Pancreas (tissue), 10 donors: ENCODE measurements around the gene CHID1. TPM values are rescaled to one million over a fixed set of nuclear protein-coding genes. Genes with fewer than 3 reads are reported as not detected.

Experiments
- ATAC-seq, 4 donors: fragments of 200-7000 bp; cut with Tn5 transposase; one replicate each; pipeline versions ENCODE4 v1.8.0 to v1.9.1; 2020; ENCODE audit warnings: mild to moderate bottlenecking in 4 of 4, moderate library complexity in 4 of 4
- DNase-seq, 6 donors: peaks; one replicate each; pipeline ENCODE4 v3.0.0-alpha.2; 2020
- FAIRE-seq: peaks from 2 replicates; lab custom pipeline; 2012; peaks lifted over from hg19 to GRCh38; lab: Jason Lieb, UNC
- H3K27ac ChIP-seq, 4 donors: fragments of 200-600 bp; sonication (generic); 1 replicate in 3 of 4; 2 replicates in 1 of 4; pipeline versions ENCODE4 v1.5.0 to v1.8.0; 2020
- H3K27me3 ChIP-seq, 4 donors: fragments of 200-600 bp; one replicate each; pipeline ENCODE4 v1.8.0; 2021
- H3K36me3 ChIP-seq, 3 donors: fragments of 200-600 bp; sonication (generic) in 1 of 3; one replicate each; pipeline versions ENCODE4 v1.5.0 to v1.8.0; 2020 to 2021
- H3K4me1 ChIP-seq, 3 donors: fragments of 200-600 bp; one replicate each; pipeline ENCODE4 v1.8.0; 2021
- H3K4me3 ChIP-seq, 4 donors: fragments of 200-600 bp; sonication (generic) in 2 of 4; one replicate each; pipeline versions ENCODE4 v1.5.0 to v1.8.0; 2020 to 2021
- H3K9me3 ChIP-seq, 4 donors: fragments of 200-600 bp; one replicate each; pipeline ENCODE4 v1.8.0; 2021
- WGBS, 2 donors: extraction: QIAGEN DNeasy Blood & Tissue Kit; methylation state at CpG; one replicate each; pipeline ENCODE4 v1.1.7; 2013; 5-methylcytosine and 5-hydroxymethylcytosine counted together
- intact Hi-C, 3 donors: fragments of 100-400 bp; cut with DNase I; formaldehyde crosslinking; loops; one replicate each; pipeline versions ENCODE4 v1.11.1 to v1.14.2; 2022
- polyA plus RNA-seq, 2 donors: library from polyadenylated mRNA; stranded (reverse); fragments of 200-250 nt; gene quantifications; one replicate each; pipeline ENCODE4 v1.2.3, GENCODE V29; 2013
- total RNA-seq, 6 donors: library from RNA; stranded (reverse); fragmentation: NEBNext Ultra II Directional in 4 of 6; extraction: Animal tissue kit (Norgen Biotek cat#: 25700) in 4 of 6; gene quantifications; one replicate each; pipeline versions ENCODE4 v1.2.1 to v1.2.4, GENCODE V29; 2021 to 2023
- TF ChIP-seq, protein P1 (sequence below), 4 donors: fragments of 200-600 bp; sonication (generic) in 3 of 4; IDR thresholded peaks; one replicate each; pipeline versions ENCODE4 v1.5.0 to v1.8.0; 2021; ENCODE audit warnings: antibody characterized with exemption in 4 of 4
- donor health status: healthy with polysubstance abuse.
- donor health status: DM: no; HTN: no; CAD: no; lungs with moderate emphysema.
- donor health status: DM: no; HTN: no; CAD: no.
- donor health status: control.
- donor health status: control.
- donor health status: Bipolar disorder and iron deficiency.
- donor health status: DM: yes; HTN: yes; CAD: no.
- donor health status: DM: no; HTN: no; CAD: no.
- donor health status: DM: no; HTN: no; CAD: no.
- donor health status: DM: yes; HTN: yes; CAD: no.

Gene CHID1
- total and polyA plus RNA-seq, 8 donors = 41.7 to 86.0 (median 62.1) TPM

DNA sequence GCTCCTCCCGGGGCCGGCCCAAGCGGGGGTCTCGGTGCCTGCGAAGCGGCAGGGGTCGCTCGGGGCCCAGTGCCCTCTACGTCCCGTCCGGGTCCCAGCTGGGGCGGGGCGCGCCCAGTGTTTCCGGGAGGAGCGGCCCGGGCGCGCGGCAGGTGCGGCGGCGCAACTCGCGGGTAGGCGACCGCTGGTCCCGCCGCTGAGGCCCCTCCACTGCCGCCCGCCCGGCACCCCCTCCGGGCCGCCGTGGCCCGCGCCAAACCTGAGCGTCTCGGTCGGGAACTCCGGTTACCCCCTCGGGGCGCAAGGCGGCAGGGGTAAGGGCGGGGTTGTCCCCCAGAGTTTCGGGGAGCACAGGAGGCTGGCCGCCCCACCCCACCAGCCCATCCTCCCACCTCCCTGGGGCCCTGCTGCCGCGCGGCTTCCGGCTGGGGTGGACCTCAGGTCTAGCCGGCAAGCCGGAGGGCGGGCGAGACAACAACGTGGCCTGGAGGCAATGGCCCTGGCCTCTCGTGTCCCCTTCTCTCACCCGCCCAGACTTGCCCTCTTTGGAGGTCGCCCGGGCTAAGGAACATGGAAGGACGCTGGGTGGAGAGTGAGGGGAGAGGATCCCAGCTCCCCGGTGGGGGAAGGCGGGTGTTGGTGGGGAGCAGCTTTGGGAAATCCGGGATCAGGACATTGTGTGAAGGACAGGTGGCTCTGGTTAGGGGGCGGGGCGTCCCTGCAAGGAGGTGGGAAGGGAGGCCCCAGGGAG lies 83.3 kb downstream of the CHID1 start:
- peak overlapping the region; percentile 88 to 97 (median 91) for H3K27ac ChIP-seq
- TF ChIP-seq, protein P1, sequence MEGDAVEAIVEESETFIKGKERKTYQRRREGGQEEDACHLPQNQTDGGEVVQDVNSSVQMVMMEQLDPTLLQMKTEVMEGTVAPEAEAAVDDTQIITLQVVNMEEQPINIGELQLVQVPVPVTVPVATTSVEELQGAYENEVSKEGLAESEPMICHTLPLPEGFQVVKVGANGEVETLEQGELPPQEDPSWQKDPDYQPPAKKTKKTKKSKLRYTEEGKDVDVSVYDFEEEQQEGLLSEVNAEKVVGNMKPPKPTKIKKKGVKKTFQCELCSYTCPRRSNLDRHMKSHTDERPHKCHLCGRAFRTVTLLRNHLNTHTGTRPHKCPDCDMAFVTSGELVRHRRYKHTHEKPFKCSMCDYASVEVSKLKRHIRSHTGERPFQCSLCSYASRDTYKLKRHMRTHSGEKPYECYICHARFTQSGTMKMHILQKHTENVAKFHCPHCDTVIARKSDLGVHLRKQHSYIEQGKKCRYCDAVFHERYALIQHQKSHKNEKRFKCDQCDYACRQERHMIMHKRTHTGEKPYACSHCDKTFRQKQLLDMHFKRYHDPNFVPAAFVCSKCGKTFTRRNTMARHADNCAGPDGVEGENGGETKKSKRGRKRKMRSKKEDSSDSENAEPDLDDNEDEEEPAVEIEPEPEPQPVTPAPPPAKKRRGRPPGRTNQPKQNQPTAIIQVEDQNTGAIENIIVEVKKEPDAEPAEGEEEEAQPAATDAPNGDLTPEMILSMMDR (IDR thresholded peaks at IDR 0.05) = no peak
- peak overlapping the region; percentile 51 to 69 (median 60) for H3K4me3 ChIP-seq
- H3K36me3 ChIP-seq = peaks cover 0 to 10% (median 6%) of the 10 kb centered on the region in 3 donors
- H3K27me3 ChIP-seq = no peaks in the 10 kb centered on the region
- FAIRE-seq = no peak
- DNase-seq = peak; percentile 80 to 90 (median 82)
- peak; percentile 23 to 41 (median 32) for ATAC-seq
- intact Hi-C loops = no loop called here
- peaks cover 21 to 45% (median 35%) of the 10 kb centered on the region in 3 donors for H3K4me1 ChIP-seq
- H3K9me3 ChIP-seq = no peaks in the 10 kb centered on the region
- WGBS, 2 donors = 1 to 5% methylated on average over 23 to 66 of the region's 66 CpGs

DNA sequence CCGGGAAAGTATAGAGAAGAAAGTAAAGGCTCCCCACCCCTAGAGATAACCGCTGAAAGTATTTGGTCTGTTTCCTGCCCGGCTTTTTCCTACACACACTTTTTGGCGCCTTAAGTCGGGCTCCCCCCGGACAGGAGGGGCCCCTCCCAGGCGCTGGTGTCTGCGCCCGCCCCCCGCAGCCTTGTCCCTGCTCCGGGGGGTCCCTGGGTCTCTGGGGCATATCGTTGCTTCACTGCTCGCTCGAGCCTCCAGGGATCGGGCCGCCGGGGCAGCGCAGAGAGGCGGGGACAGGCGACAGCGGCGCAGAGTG lies 83.8 kb downstream of the CHID1 start:
- DNase-seq = peak in 1 of 6 donors; percentile 80
- no peaks in the 10 kb centered on the region for H3K27me3 ChIP-seq
- peak overlapping the region; percentile 51 to 69 (median 60) for H3K4me3 ChIP-seq
- ATAC-seq = no peak
- no peaks in the 10 kb centered on the region for H3K9me3 ChIP-seq
- intact Hi-C loops = no loop called here
- H3K27ac ChIP-seq = peak overlapping the region; percentile 88 to 97 (median 91)
- FAIRE-seq = no peak
- peaks cover 26 to 48% (median 41%) of the 10 kb centered on the region in 3 donors for H3K4me1 ChIP-seq
- TF ChIP-seq, protein P1 (IDR thresholded peaks at IDR 0.05) = no peak
- H3K36me3 ChIP-seq = peaks cover 0 to 10% (median 6%) of the 10 kb centered on the region in 3 donors
- WGBS, 2 donors = 1 to 3% methylated on average over 17 to 22 of the region's 22 CpGs

DNA sequence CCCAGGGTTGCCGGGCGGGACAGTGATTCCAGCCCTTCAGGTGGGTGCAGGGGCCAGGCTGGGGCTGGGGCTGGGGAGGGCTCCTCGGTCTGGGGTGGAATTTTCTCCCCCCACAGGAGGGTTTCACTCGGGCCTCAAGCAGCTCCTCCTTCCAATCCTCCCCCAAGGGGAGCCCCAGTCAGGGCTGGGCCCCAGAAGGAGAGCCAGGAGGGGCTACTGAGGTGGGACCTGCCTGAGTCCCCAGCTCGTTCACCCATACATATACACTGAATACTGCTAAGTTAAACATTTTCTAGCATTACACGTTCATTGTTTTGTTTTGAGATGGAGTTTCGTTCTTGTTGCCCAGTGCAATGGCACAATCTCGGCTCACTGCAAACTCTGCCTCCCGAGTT lies 84.4 kb downstream of the CHID1 start:
- H3K36me3 ChIP-seq = peaks cover 0 to 10% (median 6%) of the 10 kb centered on the region in 3 donors
- H3K4me3 ChIP-seq = peak overlapping the region in 3 of 4 donors; percentile 57 to 69 (median 63)
- intact Hi-C loops = no loop called here
- no peak for ATAC-seq
- 18% methylated on average over 9 of the region's 9 CpGs for whole genome bisulfite sequencing, 2 donors
- no peak for FAIRE-seq
- H3K27me3 ChIP-seq = no peaks in the 10 kb centered on the region
- H3K27ac ChIP-seq = peak overlapping the region; percentile 88 to 97 (median 91)
- no peaks in the 10 kb centered on the region for H3K9me3 ChIP-seq
- peaks cover 31 to 52% (median 44%) of the 10 kb centered on the region in 3 donors for H3K4me1 ChIP-seq
- TF ChIP-seq, protein P1 (IDR thresholded peaks at IDR 0.05) = no peak
- no peak for DNase-seq

DNA sequence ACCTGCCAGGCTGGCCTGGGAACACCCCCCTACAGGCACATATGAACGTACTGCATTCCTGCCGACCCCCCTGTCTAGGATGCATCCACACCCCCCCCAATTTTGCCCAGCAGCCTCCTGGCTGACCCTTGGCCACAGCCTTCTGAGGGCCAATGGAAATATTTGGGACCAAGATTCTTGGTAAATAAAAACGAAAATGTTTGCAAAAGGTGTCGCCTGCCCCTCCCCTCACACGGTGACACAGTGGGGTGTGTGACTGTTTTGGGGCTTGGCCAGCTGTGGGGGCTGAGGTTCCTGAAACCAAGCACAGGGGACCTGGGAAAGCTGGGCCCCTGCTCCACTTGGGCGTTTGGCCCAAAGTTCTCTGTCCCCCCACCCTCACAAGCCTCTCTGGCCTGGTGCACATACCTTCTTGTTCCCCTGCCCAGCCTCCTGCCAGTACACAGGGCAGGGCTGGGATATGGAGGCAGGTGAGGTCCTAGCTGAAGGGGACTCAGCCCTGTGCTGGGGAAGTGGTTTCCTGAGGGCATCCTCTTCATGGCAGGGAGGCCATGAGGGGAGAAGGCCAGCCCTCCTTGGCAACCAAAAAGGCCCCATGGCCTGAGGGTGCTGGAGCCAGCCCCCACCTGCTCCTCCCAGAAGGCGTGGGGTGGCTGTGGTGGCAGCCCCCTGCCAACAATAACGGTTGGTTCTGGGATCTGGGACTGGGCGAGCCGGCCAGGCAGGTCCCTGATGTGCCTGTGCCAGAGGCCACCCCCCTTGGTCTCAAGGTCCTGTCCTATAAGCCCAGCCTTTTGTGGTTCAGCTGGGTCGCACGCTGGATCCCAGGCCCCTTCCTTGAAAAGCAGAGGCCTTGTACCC lies 85.0 kb downstream of the CHID1 start:
- 20 to 23% methylated on average over 12 of the region's 12 CpGs for WGBS, 2 donors
- Histone ChIP-seq H3K9me3 (no peaks in the 10 kb centered on the region), H3K27ac (peak overlapping the region; percentile 88 to 97 (median 91)), H3K27me3 (no peaks in the 10 kb centered on the region), H3K4me1 (peaks cover 36 to 58% (median 44%) of the 10 kb centered on the region in 3 donors), H3K36me3 (peaks cover 0 to 10% (median 6%) of the 10 kb centered on the region in 3 donors), H3K4me3 (peak overlapping the region in 2 of 4 donors; percentile 63 to 69)
- TF ChIP-seq, protein P1 (IDR thresholded peaks at IDR 0.05) = no peak
- ATAC-seq = peak; percentile 2 to 15 (median 6)
- peak; percentile 66 to 91 (median 84) for DNase-seq
- no peak for FAIRE-seq
- intact Hi-C loops = no loop called here
